Ishikawa (cell line): ENCODE data around the gene TMEM178B.
A peak's percentile ranks its signal among the peaks of the same experiment; 100 is the strongest.

Experiments
- CEBPB ChIP-seq: IDR thresholded peaks from 2 replicates; pipeline ENCODE4 v1.6.1; 2012
- CREB1 ChIP-seq: IDR thresholded peaks from 2 replicates; pipeline ENCODE4 v1.6.1; 2012; ENCODE audit warnings: low read depth
- EGR1 ChIP-seq: IDR thresholded peaks from 2 replicates; pipeline ENCODE4 v1.6.1; 2012
- EP300 ChIP-seq: IDR thresholded peaks from 2 replicates; pipeline ENCODE4 v1.6.1; 2012; ENCODE audit warnings: borderline replicate concordance
- FOXM1 ChIP-seq: IDR thresholded peaks from 2 replicates; pipeline ENCODE4 v1.6.1; 2012; ENCODE audit warnings: low read depth, borderline replicate concordance
- MAX ChIP-seq: IDR thresholded peaks from 2 replicates; pipeline ENCODE4 v1.6.1; 2012
- NFIC ChIP-seq: IDR thresholded peaks from 2 replicates; pipeline ENCODE4 v1.6.1; 2012
- RAD21 ChIP-seq: IDR thresholded peaks from 2 replicates; pipeline ENCODE4 v1.6.1; 2012; ENCODE audit warnings: low read depth
- REST ChIP-seq: IDR thresholded peaks from 2 replicates; pipeline ENCODE4 v1.6.1; 2012; ENCODE audit warnings: low read depth, mild to moderate bottlenecking
- TAF1 ChIP-seq: IDR thresholded peaks from 2 replicates; pipeline ENCODE4 v1.6.1; 2012; ENCODE audit warnings: low read depth, mild to moderate bottlenecking
- TCF12 ChIP-seq: IDR thresholded peaks from 2 replicates; pipeline ENCODE4 v1.6.1; 2012; ENCODE audit warnings: low read depth
- TEAD4 ChIP-seq: IDR thresholded peaks from 2 replicates; pipeline ENCODE4 v1.6.1; 2012
- USF1 ChIP-seq: IDR thresholded peaks from 2 replicates; pipeline ENCODE4 v1.6.1; 2012
- YY1 ChIP-seq: IDR thresholded peaks from 2 replicates; pipeline ENCODE4 v1.6.1; 2012; ENCODE audit warnings: low read depth
- ZBTB7A ChIP-seq: IDR thresholded peaks from 2 replicates; pipeline ENCODE4 v1.6.1; 2012; ENCODE audit warnings: low read depth

TMEM178B gene

GRCh38 chr7:141094336-141095070 is 20.6 kb downstream of the TMEM178B start:
- no peak for TF ChIP-seq EGR1
- no peak for TF ChIP-seq YY1
- no peak for TF ChIP-seq CEBPB
- no peak for TF ChIP-seq TAF1
- no peak for TF ChIP-seq ZBTB7A
- no peak for TF ChIP-seq FOXM1
- TF ChIP-seq NFIC: no peak
- no peak for TF ChIP-seq CREB1
- TF ChIP-seq EP300: no peak
- TF ChIP-seq TEAD4: no peak
- TF ChIP-seq RAD21: no peak
- TF ChIP-seq REST: no peak
- no peak for TF ChIP-seq USF1
- no peak for TF ChIP-seq MAX

GRCh38 chr7:141097430-141097829 is 23.6 kb downstream of the TMEM178B start:
- TF ChIP-seq USF1: no peak
- TF ChIP-seq EP300: no peak
- no peak for TF ChIP-seq RAD21
- TF ChIP-seq REST: peak; percentile 87

GRCh38 chr7:141102436-141102835 is 28.6 kb downstream of the TMEM178B start:
- TF ChIP-seq REST (no peak), CEBPB (no peak), ZBTB7A (no peak)

GRCh38 chr7:141103847-141104429 is 30.1 kb downstream of the TMEM178B start:
- TF ChIP-seq REST (no peak), USF1 (no peak), YY1 (no peak), TEAD4 (no peak), CEBPB (no peak), RAD21 (no peak), FOXM1 (no peak), EGR1 (no peak), TAF1 (no peak), TCF12 (no peak), MAX (no peak), EP300 (no peak), CREB1 (no peak), ZBTB7A (no peak), NFIC (no peak)
